Upper lobe of left lung (tissue), 4 donors: ENCODE data around the gene VEPH1.

Experiments used
- EP300 ChIP-seq, 4 donors: sonication (generic); formaldehyde crosslinking; IDR thresholded peaks; one replicate each; pipeline ENCODE4 v1.5.1; 2017; ENCODE audit warnings: antibody characterized with exemption in 4 of 4, control low read depth in 2 of 4
- POLR2A ChIP-seq, 4 donors: fragments of 450-650 bp; IDR thresholded peaks; one replicate each; pipeline ENCODE4 v1.5.1; 2016 to 2017; ENCODE audit warnings: antibody characterized with exemption in 4 of 4, mild to moderate bottlenecking in 2 of 4
- TF ChIP-seq, protein P1 (sequence below), 6 experiments: fragments of 450-650 bp in 4 of 6; fragments of 200-600 bp in 2 of 6; sonication (generic) in 2 of 6; IDR thresholded peaks; one replicate each; pipeline ENCODE4 v1.5.1; 2016 to 2019; ENCODE audit warnings: antibody characterized with exemption in 6 of 6

DNA sequence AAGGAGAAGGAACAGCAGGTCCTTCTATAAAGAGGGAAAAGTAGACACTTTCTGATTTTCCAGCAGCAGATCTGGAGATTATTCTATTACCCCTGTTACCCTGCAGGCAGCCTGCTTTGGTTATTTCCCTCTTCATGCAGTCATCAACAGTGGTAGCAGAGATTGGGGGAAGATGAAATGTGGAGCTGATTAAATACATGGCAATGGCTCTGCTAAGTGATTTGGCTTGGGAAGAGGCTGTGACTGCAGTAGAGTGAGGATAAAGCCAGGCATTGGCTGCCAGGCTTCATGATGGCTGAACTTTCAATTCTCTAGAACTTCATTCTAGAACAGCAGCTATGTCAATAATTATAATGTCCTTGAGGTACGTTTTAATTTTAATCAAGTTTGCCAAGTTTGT is 37.5 kb downstream of the VEPH1 start:
- TF ChIP-seq, protein P1, sequence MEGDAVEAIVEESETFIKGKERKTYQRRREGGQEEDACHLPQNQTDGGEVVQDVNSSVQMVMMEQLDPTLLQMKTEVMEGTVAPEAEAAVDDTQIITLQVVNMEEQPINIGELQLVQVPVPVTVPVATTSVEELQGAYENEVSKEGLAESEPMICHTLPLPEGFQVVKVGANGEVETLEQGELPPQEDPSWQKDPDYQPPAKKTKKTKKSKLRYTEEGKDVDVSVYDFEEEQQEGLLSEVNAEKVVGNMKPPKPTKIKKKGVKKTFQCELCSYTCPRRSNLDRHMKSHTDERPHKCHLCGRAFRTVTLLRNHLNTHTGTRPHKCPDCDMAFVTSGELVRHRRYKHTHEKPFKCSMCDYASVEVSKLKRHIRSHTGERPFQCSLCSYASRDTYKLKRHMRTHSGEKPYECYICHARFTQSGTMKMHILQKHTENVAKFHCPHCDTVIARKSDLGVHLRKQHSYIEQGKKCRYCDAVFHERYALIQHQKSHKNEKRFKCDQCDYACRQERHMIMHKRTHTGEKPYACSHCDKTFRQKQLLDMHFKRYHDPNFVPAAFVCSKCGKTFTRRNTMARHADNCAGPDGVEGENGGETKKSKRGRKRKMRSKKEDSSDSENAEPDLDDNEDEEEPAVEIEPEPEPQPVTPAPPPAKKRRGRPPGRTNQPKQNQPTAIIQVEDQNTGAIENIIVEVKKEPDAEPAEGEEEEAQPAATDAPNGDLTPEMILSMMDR (IDR thresholded peaks at IDR 0.05) = no peak
- TF ChIP-seq POLR2A (IDR thresholded peaks at IDR 0.05) (no peak), EP300 (IDR thresholded peaks at IDR 0.05) (no peak)
